Measurements from ENCODE around the gene SERPINH1.
A peak's percentile ranks its signal among the peaks of the same experiment; 100 is the strongest.

The SERPINH1 gene

GRCh38 chr11:75533896-75534258 lies 28.2 kb upstream of the SERPINH1 start:
- DNase-seq: no peak

DNA sequence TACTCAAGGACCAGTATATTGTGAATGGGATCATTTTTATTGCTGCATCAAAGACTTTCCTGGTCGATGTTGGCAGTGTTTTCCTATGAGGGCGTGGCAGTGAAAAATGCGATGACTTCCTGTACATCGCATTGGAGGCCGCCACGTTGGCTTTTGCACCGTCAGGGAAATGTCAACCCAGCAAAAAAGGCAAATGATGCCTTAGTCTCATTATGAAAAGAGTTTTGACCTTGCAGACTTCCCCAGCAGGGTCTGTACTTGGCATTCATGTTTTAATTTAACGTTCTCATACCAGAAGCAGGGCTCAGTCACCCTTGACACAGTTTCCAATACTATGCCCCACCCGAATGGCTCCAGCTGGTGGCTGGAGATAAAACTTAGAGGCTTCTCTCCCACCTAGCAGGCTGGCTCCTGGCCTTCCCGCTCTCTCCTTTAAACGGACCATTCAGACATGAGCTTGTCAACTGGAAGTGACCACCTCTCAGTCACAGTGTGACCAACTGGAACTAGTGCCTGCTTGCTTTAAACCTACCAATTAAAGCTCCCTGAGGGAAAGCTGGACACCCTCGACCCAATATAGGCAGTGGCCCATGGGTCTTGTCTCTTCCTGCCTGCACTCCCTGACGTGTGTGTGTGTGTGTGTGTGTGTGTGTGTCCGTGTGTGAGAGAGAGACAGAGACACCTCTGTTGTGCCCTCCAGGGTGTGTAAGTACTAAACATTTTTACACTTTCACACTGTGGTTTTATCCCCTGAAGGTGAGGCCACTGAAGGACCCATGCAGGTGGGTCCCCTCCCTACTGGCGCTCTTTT lies 27.6 kb upstream of the SERPINH1 start:
- DNase-seq: no peak

GRCh38 chr11:75535071-75535470 lies 27.0 kb upstream of the SERPINH1 start:
- DNase-seq: no peak

DNA sequence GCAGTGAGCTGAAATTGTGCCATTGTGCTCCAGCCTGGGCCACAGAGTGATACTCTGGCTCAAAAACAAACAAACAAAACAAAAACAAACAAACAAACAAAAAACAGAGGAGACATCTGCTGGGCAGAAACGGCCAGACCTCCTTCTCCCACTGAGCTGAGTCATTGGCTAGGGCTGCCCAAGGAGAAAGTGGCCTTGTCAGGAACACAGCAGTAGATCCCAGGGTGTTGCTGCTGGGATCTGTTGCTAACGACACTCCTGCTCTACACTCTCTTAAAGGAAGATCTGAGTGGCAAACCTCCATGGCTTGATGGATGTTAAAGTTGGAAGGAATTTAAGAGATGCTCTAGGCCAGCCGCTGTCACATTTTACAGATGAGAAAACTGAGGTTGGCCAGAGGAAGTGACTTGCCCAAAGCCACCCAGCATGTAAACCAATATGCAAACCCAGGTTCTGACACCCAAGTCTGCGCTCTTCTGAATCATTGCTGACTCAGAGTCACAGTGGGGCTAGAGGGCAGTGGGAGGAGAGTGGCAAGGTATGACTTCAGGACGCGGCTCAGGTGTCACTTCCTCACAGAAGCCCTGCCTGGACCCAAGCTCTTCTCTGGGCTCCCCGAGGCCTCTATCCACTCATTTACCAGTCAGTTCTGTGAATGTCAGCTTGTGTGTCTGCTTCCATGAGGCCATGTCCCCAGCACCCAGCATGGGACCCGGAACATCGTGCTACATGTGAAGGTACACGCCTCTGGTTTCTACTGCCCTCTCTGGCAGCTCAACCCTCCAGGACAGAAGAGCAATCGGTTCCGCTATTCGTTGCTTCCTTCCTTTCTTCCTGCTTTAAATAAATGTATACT lies 25.0 kb upstream of the SERPINH1 start:
- DNase-seq: no peak

DNA sequence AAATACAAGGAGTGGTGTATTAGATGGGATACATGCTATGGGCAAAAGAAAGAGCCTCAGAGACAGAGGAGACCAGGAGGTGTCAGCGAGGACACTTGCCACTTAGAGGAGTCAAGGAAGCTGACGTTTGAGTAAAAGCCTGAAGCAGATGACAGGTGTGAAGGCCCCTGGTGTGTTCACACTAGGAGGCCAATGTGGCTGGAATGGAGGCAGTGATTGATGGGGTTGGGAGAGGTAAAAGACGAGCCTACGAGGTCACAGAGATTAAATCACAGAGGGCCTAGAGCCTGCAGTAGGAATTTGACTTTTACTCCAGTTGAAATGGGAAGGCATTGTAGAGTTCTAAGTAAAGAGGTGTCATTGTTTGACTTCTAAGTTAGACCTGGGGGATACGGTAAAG lies 24.3 kb upstream of the SERPINH1 start:
- DNase-seq: no peak

DNA sequence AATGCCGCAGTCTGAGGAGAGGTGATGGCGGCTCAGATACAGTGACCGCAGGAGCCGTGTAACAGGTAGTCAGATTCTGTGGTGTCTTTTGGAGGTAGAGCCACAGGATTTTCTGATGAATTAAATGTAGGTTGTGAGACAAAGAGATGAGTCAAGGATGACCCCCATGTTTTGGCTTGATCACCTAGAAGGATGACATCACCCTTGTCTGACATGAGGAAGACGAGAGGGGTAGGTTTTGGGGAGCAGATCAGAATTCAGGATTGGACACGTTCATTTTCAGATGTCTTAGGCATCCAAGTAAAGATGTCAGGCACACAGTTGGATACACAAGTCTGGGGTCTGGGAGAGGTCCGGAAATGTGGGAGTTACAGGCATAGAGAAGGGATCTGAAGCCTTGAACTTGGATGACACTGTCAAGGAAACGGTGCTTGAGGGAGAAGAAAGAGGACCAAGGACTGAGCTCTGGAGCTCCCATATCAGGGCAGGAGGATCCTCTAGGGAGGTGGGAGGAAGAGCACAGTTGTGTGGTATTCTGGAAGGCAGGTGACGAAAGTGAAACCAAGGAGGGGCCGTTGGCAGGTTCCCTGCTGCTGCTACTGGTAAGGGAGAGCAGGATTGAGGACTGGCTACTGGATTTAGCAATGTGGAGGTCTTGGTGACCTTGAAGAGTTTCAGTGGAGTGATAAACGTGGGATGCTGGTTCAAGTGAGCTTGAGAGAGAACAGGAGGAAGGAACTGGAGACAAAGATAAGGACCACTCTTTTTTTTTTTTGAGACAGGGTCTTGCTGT lies 23.7 kb upstream of the SERPINH1 start:
- DNase-seq: no peak

GRCh38 chr11:75539459-75540334 lies 22.4 kb upstream of the SERPINH1 start:
- DNase-seq: peak; percentile 25

GRCh38 chr11:75541193-75542087 lies 20.6 kb upstream of the SERPINH1 start:
- DNase-seq: no peak

GRCh38 chr11:75542088-75542438 lies 20.0 kb upstream of the SERPINH1 start:
- no peak for DNase-seq

DNA sequence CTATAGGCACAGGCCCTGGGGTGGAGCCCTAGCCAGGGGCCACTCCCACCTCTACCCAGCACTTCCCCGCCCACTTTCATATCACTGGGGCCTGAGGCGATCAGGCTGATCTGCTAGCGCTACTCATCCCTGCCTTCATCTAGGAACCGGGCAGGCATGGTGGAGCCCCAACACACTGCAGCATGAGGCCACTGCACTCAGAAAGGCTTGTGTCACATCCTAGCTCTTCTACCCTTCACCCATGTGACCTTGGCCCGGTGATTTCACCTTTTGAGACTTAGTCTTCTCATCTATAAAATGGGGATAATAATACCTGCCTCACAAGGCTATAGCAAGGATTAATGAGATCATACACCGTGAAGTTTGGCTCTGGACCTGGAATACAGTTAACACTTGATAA lies 18.2 kb upstream of the SERPINH1 start:
- DNase-seq: no peak

DNA sequence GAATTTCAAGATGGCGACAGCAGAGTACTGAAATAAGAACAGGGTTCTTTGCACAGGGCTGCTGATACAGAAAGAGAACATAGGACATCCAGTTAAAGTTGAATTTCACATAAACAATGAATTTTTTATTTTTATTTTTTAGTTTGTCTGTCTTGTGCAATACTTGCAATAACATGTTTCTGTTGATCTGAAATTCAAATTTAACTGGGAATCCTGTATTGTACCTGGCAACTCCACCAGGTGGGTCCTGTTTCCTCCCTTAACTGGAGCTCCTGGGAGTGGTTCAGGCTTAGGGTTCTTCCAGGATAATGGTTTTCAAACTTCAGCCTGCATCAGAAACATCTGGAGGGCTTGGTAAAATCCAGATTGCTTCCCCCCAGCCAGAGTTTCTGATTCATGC lies 14.9 kb upstream of the SERPINH1 start:
- DNase-seq: no peak

DNA sequence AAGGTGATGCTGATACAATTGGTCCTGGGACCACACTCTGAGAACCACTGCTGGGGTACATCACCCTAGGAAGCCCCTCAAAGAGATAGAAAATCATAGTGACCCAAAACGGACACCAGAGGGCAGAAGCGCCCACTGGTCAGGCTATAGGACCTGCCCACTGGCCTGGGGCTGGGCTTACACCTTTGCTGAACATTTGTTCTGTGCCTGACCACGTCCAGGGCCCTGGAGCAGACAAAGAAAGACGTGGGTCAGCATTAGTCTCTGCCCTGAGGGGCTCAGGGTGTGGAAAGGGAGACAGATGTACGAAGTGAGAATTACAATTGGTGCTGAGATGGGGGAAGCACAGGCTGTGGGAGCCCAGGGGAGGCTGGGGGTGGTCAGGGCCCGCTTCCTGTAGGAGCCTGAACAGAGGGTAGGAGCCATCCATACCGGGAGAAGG lies 14.4 kb upstream of the SERPINH1 start:
- DNase-seq: no peak

DNA sequence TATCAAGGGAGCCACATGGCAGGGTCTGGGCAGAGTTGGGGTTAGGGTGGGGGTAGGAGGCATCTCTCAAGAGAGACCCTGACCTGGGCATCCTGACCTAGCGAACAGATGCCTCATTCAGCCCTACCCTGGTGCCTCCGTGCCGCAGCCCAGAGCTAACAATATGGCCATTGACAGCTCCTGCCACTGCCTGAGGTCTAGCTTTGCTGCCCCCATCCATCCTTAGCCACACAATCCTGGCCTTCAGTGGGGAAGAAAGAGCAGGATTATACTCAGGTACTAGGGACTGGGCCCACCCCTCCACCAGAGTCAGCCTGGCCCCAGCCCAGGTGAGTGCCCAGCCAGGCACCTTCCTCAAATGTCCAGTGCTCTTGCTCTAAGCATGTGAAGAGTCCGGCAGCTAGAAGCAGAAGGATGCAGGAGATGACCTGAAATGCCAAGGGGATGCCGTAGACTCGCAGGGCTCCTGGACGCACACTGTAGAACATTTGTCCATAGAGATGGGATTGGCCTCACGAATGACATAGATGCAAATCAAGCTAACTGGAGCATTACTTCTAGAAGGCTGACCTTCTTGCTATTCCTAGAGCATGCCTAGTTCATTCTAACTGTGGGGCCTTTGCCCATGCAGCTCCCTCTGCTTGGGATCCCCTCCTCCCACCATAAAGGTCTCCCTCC lies 13.3 kb upstream of the SERPINH1 start:
- DNase-seq: no peak

DNA sequence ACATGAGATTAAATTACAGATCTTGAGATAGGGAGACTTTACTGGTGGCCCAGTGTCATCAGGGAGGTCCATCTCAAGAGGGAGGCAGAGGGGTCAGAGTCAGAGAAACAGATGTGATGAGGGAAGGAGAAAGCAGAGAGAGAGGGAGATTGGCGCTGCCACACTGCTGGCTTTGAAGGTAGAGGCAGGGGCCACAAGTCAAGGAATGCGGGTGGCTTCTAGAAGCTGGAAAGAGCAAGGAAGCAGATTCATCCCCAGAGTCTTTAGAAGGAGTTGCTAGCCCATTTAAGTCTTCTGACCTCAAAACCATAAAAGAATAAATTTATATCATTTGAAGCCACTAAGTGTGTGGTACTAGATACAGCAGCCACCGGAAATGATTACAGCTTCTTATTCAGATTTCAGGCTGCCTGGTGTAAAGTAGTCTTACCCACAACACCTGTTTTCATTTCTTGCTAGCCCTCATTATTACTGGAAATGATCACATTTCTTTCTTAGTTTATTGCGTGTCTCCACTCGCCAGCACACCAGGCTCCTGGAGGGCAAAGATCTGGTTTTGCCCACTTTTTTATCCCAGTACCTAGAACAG lies 12.6 kb upstream of the SERPINH1 start:
- no peak for DNase-seq

GRCh38 chr11:75553182-75553581 lies 8.9 kb upstream of the SERPINH1 start:
- DNase-seq: no peak

GRCh38 chr11:75553889-75554257 lies 8.2 kb upstream of the SERPINH1 start:
- peak; percentile 76 for DNase-seq

DNA sequence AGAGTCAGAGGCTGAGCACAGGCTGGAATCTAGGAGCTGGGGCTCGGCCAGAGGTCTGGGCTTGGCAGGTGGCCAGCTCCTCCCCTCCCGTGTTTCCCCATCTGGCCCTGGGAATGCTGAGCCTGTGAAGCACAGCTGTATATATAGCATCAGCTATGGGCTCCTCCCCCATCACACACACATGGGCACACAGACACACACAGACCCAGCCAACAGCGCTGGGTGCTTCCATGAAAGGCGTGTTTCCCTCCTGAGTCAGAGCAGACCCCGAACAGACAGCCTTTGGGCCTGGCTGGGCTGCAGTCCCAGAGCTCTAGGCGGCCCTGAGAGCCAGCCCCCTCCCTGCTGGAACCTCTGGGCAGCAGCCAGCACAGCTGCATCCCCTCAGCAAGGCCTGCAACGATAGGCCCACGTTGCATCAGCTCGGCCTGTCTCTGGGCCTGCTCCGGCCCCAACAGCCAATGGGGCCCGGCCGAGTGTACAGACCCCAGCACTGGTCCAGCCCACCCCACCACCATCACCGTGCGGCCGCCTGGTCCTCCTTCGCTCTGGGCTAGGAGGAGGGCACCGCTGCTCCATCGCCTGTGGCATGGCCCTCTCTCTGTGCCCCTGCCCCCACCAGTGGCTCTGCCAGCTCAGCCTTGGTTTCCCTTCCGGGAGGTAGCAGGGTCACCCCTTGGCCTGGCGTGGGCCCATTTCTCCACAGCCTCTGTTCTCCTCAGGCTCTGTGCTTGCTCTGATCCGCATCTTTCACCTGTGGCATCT lies 7.6 kb upstream of the SERPINH1 start:
- DNase-seq: peak; percentile 80

GRCh38 chr11:75555079-75555811 lies 6.8 kb upstream of the SERPINH1 start:
- DNase-seq: no peak

DNA sequence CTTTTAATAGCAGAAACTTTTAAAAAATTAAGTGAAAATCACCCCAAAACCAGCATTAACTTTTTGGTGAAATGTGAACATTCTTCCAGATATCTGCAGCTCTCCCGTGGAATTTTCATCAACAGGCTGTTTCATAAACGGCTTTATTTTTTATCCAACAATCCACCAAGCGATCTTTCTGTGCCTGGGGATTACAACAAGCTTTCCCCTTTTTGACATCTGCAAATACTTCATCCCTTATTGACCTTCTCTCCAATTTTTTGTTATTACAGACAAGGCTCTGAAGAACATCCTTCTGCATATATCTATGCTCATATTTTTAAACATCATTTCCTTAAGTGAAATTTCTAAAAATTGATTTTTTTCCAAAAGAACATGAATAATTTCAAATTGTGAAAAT lies 5.8 kb upstream of the SERPINH1 start:
- DNase-seq: no peak
